Activated CD8-positive, alpha-beta memory T cell treated with anti-CD3 and anti-CD28 coated beads, Interleukin-2, amount 50 U/mL, for 48 hours (primary cell): ENCODE data around the gene SLC5A6.

Source experiments
- DNase-seq: peaks from one replicate; pipeline ENCODE4 v3.0.0-alpha.2; 2020

SLC5A6 gene

DNA sequence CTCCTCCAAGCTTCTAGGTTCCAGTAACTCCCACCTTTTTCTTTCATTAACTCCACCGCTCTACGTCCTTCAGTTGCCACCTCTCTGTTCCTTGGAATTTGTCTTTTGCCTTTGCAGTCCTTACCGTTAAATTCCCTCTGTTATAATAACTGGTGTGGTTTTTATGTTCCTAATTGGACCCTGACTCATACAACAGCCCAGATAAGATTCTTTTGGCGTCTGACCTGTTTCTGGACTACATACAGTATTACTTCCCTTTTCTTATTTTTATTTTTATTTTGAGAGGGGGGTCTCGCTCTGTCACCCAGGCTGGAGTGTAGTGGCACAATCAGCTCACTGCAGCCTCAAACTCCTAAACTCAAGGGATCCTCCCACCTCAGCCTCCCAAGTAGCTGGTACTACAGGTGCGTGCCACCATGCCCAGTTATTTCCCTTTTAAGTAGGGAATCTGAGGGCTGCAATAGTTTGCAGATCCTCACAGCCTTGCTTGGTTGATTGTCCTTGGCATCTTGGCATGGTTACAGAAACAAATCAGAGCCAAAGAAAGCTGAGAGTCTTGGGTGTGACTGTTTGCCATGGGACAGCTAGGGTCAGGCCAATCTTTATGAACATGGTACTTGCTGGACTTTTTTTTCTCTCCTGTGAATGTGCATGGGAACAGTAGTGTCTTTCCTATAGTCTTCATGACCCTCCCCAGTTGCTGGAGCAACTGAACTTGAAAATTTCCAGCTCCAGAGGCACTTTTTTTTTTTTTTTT, 41.3 kb downstream of the SLC5A6 start:
- no peak for DNase-seq

DNA sequence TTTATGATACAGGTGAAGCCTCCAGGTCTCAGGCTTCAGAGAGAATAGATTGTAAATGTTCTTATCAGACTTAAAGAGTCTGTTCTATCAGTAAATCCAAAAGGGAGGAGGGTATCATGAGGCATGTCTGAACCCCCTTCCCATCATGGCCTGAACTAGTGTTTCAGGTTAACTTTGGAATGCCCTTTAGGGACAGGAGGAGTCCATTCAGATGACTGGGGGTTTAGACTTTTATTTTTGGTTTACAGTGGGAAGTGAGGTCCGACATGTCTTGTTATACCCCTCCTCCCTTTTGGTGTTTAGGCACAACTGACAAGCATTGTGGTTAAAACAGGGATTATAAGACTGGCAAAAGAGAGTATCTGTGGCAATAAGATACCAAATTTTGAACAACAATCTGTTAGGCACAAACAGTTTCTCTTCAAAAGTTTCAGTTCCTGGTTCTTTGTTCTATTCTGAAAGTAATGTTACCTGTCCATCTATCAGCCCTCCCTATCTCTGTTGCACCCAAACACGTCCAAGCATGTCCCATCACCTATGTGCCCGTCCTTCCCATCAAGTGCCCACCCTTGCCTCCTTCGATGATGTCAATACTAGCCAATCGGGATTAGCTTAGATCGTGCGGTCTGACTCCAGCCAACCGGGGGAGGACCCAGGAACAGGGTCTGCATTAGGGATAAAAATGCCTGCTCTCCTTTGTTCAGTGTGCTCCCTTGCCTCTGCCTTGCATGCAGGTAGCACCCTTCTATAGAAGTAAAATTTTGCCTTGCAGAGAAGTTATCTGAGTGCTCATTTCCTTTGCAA, 46.9 kb downstream of the SLC5A6 start:
- no peak for DNase-seq

DNA sequence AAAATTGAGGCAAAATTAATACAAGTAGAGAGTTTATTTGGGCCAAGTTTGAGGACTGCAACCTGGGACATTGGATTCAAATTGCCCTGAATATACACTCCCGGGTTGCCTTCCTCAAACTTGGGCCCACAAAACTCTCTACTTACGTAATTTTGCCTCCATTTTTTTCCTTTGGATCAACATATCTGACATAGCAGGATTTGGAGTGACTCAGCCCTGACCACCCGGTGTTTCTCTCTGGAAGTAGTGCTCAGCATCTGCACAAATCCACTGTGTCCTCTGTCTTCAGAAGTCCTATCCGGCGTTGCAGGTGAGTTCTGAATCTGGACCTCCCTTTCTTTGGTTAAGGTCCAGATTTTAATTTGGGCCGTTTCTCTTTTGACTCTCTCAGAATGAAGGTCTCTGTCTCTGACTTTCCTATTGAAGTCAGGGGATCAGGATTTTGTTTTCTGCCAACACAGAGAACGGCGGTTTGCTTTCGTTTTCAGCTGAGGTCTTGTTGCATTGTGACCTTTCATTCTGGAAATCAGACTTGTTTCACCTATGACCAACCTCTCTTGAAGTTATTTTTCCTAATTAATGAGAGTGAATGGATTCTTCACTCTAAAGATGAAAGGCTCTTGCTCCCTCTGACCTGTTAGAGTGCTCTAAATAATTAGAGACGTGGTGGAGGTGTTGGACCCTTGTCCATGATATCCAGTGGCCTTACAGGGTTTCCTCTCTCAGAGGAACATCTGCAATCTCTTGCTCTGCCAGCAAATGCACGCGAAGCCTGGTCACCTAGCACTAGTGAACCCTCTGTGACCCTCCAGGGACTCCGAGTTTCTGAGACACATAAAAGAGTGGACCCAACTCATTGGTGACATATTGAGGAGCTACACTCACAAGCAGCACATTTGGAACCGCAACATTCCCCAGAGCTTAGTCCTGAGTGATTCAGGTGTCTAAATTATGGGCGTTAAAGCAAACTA, 49.6 kb downstream of the SLC5A6 start:
- no peak for DNase-seq

DNA sequence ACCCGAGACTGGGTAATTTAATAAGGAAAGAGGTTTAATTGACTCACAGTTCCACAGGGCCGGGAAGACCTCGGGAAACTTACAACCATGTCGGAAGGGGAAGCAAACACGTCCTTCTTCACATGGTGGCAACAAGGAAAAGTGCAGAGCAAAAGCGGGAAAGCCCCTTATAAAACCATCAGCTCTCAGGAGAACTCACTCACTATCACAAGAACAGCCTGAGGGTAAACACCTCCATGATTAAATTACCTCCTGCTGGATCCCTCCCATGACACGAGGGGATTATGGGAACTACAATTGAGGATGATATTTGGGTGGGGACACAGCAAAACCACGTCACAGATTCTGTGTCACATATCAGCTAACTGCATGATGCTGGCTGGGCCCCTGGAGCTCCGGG, 51.9 kb downstream of the SLC5A6 start:
- no peak for DNase-seq

GRCh38 chr2:27159271-27159670, 52.8 kb downstream of the SLC5A6 start:
- DNase-seq = no peak

DNA sequence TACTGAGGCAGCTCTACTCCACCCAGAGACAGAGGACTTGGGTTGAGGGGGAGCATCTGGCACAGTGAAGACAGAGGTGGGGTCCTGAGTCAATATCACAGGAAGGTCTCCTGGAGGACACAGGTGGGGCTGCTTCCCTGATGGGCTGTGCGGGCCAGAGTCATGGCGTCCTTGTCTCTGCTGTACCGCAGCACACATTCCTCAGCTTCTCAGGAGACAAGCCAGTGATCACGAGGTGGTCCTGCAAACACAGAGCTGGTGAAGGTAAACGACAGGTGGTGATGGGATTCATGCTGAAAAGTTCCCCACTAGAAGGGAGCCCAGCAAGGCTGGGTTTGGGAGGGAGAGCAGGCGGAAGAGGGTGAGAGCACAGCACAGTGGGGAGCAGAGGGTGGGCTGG, 53.6 kb downstream of the SLC5A6 start:
- DNase-seq = no peak

- DNase-seq = no peak
These were observed 57.0 kb downstream of the SLC5A6 start for GRCh38 chr2:27155069-27155520.

DNA sequence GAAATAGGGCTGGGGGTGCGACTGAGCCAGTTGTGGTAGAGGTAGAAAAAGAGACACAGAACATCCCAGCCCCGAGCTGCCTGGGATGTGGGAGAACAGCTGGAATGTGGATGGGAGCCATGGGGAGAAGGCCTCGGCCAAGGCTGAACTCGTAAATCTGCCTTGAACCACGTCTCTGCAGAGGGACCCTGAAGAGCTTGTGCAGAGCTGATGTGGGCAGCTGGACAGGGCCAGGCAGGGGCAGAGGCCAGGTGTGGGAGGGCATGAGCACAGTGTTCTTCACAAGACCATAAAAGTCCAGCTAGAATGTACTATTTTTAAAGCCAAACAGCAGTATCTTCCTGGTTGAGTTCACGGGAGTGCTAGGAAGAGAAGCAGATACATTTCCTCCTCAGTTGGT, 57.6 kb downstream of the SLC5A6 start:
- no peak for DNase-seq

- DNase-seq = no peak
These were observed 59.1 kb downstream of the SLC5A6 start for GRCh38 chr2:27152796-27153464.

- no peak for DNase-seq
These were observed 59.8 kb downstream of the SLC5A6 start for GRCh38 chr2:27152102-27152795.

GRCh38 chr2:27150639-27151230, 61.3 kb downstream of the SLC5A6 start:
- DNase-seq = no peak
